Heart right ventricle (tissue), 16 donors: Measurements from ENCODE around the gene TGOLN2. TPM values are rescaled to one million over a fixed set of nuclear protein-coding genes. Genes with fewer than 3 reads are reported as not detected.

Experiments used
- ATAC-seq, 8 donors: fragments of 200-7000 bp; cut with Tn5 transposase; one replicate each; pipeline ENCODE4 v1.9.1; 2020; ENCODE audit warnings: mild to moderate bottlenecking in 8 of 8, moderate library complexity in 8 of 8, moderate number of reproducible peaks in 1 of 8
- DNase-seq, 2 donors: peaks; one replicate each; pipeline ENCODE4 v3.0.0-alpha.2; 2020
- H3K27ac ChIP-seq, 10 donors: fragments of 200-600 bp; sonication (generic) in 2 of 10; one replicate each; pipeline versions ENCODE4 v1.5.0 to v1.8.0; 2020 to 2022; ENCODE audit warnings: mild to moderate bottlenecking in 3 of 10
- H3K27me3 ChIP-seq, 7 donors: fragments of 200-600 bp; one replicate each; pipeline ENCODE4 v1.8.0; 2021 to 2022; ENCODE audit warnings: mild to moderate bottlenecking in 2 of 7
- H3K36me3 ChIP-seq, 9 donors: fragments of 200-600 bp; sonication (generic) in 1 of 9; one replicate each; pipeline versions ENCODE4 v1.5.0 to v1.8.0; 2020 to 2022; ENCODE audit warnings: mild to moderate bottlenecking in 2 of 9
- H3K4me1 ChIP-seq, 9 donors: fragments of 200-600 bp; sonication (generic) in 1 of 9; one replicate each; pipeline versions ENCODE4 v1.5.0 to v1.8.0; 2020 to 2022; ENCODE audit warnings: mild to moderate bottlenecking in 4 of 9
- H3K4me3 ChIP-seq, 10 donors: fragments of 200-600 bp; sonication (generic) in 2 of 10; one replicate each; pipeline versions ENCODE4 v1.5.0 to v1.8.0; 2020 to 2022; ENCODE audit warnings: mild to moderate bottlenecking in 7 of 10, moderate library complexity in 2 of 10
- H3K9me3 ChIP-seq, 11 donors: fragments of 200-600 bp in 10 of 11; sonication (generic) in 2 of 11; one replicate each; pipeline versions ENCODE4 v1.5.0 to v1.8.0; 2013 to 2022; ENCODE audit warnings: mild to moderate bottlenecking in 2 of 11, control low read depth in 1 of 11, moderate library complexity in 1 of 11
- CTCF ChIP-seq, 9 donors: fragments of 200-600 bp; sonication (generic) in 2 of 9; IDR thresholded peaks; one replicate each; pipeline versions ENCODE4 v1.5.0 to v1.8.0; 2021 to 2022; ENCODE audit warnings: antibody characterized with exemption in 9 of 9, mild to moderate bottlenecking in 5 of 9, moderate library complexity in 1 of 9
- WGBS, 2 donors: extraction: QIAGEN DNeasy Blood & Tissue Kit; methylation state at CpG; one replicate each; pipeline ENCODE4 v1.1.7; 2013; ENCODE audit warnings: inconsistent platforms in 1 of 2; 5-methylcytosine and 5-hydroxymethylcytosine counted together
- intact Hi-C, 10 donors: fragments of 100-400 bp; cut with DNase I; formaldehyde crosslinking; loops; one replicate each; pipeline versions ENCODE4 v1.11.1 to v1.14.2; 2022
- polyA plus RNA-seq, 2 donors: library from polyadenylated mRNA; stranded (reverse); fragments of 200-250 nt; gene quantifications; one replicate each; pipeline ENCODE4 v1.2.3, GENCODE V29; 2013
- total RNA-seq, 10 donors: library from RNA; stranded (reverse); fragmentation: NEBNext Ultra II Directional in 3 of 10; extraction: Animal tissue kit (Norgen Biotek cat#: 25700) in 3 of 10; gene quantifications; one replicate each; pipeline versions ENCODE4 v1.2.1 to v1.2.4, GENCODE V29; 2021 to 2023
- donor health status: Arrhythmogenic right ventricular cardiomyopathy.
- donor health status: ischemic (EF 13 %, LVEDD 7.1; RV severe dilation, severe dysfunction).
- donor health status: healthy with polysubstance abuse.
- donor health status: DM: no; HTN: yes; CAD: no.
- donor health status: DM: no; HTN: no; CAD: no.
- donor health status: ischemic (EF 25% LVEDD 6.9; RV normal size, moderate dysfunction).
- donor health status: ischemic (EF 25% LVEDD 5.7; RV mildly dilated, moderate dysfunction).
- donor health status: healthy.
- donor health status: DM: yes; HTN: yes; CAD: no.
- donor health status: Ischemic cardiomyopathy.
- donor health status: ischemic (EF 35%, LVEDD 5.7; RV mildly dilated, moderate dysfunction).
- donor health status: nonischemic (EF 11% LVEDD 7.7; RV severe dilation, severe dysfunction).
- donor health status: DM: yes; HTN: yes; CAD: no.
- donor health status: PGD.
- donor health status: ischemic (EF 29% LVEDD 5.4; RV normal size, mild dysfunction).
- donor health status: nonischemic (EF 23%, LVEDD 6.1; RV moderate dilation, normal function).

Gene TGOLN2
- total and polyA plus RNA-seq, 12 donors: 12.1 to 99.9 (median 72.4) TPM

GRCh38 chr2:85286918-85287317 lies 40.9 kb downstream of the TGOLN2 start:
- Histone ChIP-seq H3K4me1 (peaks cover 0 to 18% (median 12%) of the 10 kb centered on the region in 9 donors), H3K27me3 (no peaks in the 10 kb centered on the region), H3K4me3 (no peak overlapping the region), H3K27ac (no peak overlapping the region), H3K36me3 (peaks cover 0 to 25% (median 0%) of the 10 kb centered on the region in 9 donors), H3K9me3 (no peaks in the 10 kb centered on the region)
- intact Hi-C loops: loop anchor here in 7 of 10 donors (1.0 to 10.0 kb wide), 6 partner anchors 40 to 792 kb away; partner anchors contain the start of gene TCF7L1 (in 3 of the 7)
- 58 to 66% methylated on average over 8 of the region's 8 CpGs for WGBS, 2 donors
- TF ChIP-seq CTCF (IDR thresholded peaks at IDR 0.05): no peak
- DNase-seq (no peak), ATAC-seq (no peak)

GRCh38 chr2:85283641-85284040 lies 44.1 kb downstream of the TGOLN2 start:
- 94 to 97% methylated on average over 8 of the region's 8 CpGs for WGBS, 2 donors
- no peak overlapping the region for H3K4me3 ChIP-seq
- DNase-seq: no peak
- H3K9me3 ChIP-seq: no peaks in the 10 kb centered on the region
- H3K4me1 ChIP-seq: peaks cover 4 to 30% (median 10%) of the 10 kb centered on the region in 9 donors
- no peak for ATAC-seq
- H3K36me3 ChIP-seq: peaks cover 0 to 25% (median 0%) of the 10 kb centered on the region in 9 donors
- no peaks in the 10 kb centered on the region for H3K27me3 ChIP-seq
- TF ChIP-seq CTCF (IDR thresholded peaks at IDR 0.05): no peak
- intact Hi-C loops: loop anchor here in 4 of 10 donors (2.0 to 10.0 kb wide), 2 partner anchors 151 to 789 kb away; partner anchors contain the start of gene TCF7L1 (in 4 of the 4)
- no peak overlapping the region for H3K27ac ChIP-seq

GRCh38 chr2:85282914-85283313 lies 44.9 kb downstream of the TGOLN2 start:
- WGBS, 2 donors: 90 to 95% methylated on average over 7 of the region's 7 CpGs

GRCh38 chr2:85281553-85281952 lies 46.2 kb downstream of the TGOLN2 start:
- Histone ChIP-seq H3K27me3 (no peaks in the 10 kb centered on the region), H3K27ac (no peak overlapping the region), H3K36me3 (peaks cover 0 to 14% (median 0%) of the 10 kb centered on the region in 9 donors), H3K4me1 (peaks cover 18 to 44% (median 30%) of the 10 kb centered on the region in 9 donors), H3K4me3 (no peak overlapping the region), H3K9me3 (no peaks in the 10 kb centered on the region)
- intact Hi-C loops: loop anchor here in 1 of 10 donors (10.0 kb wide), 1 partner anchor 787 kb away; no protein-coding TSS in a partner anchor
- 79 to 89% methylated on average over 6 of the region's 6 CpGs for WGBS, 2 donors
- TF ChIP-seq CTCF (IDR thresholded peaks at IDR 0.05): no peak
- no peak for DNase-seq
- ATAC-seq: no peak

More at GRCh38 chr2:85282914-85283313, 44.9 kb downstream of the TGOLN2 start:
- ATAC-seq (no peak), DNase-seq (no peak)
- Histone ChIP-seq H3K9me3 (no peaks in the 10 kb centered on the region), H3K4me1 (peaks cover 10 to 37% (median 17%) of the 10 kb centered on the region in 9 donors), H3K36me3 (peaks cover 0 to 25% (median 0%) of the 10 kb centered on the region in 9 donors), H3K4me3 (no peak overlapping the region), H3K27me3 (no peaks in the 10 kb centered on the region), H3K27ac (no peak overlapping the region)
- TF ChIP-seq CTCF (IDR thresholded peaks at IDR 0.05): no peak
- intact Hi-C loops: loop anchor here in 1 of 10 donors (10.0 kb wide), 1 partner anchor 788 kb away; no protein-coding TSS in a partner anchor
